M059J (cell line): Measurements from ENCODE around the gene EPB41L1. TPM values are rescaled to one million over a fixed set of nuclear protein-coding genes. Genes with fewer than 3 reads are reported as not detected.
A peak's percentile ranks its signal among the peaks of the same experiment; 100 is the strongest.

Experiments used
- DNase-seq: peaks from one replicate; pipeline ENCODE4 v3.0.0-alpha.2; 2012; ENCODE audit warnings: low read depth
- total RNA-seq: library from RNA; depleted of rRNA; stranded (reverse); fragments of >200 nt; shearing (Covaris generic); gene quantifications from 2 replicates; pipeline ENCODE4 v1.2.3, GENCODE V29; 2014

EPB41L1 gene
- total RNA-seq, 1 experiment from 2014 or later: 20.1 TPM

- DNase-seq: no peak
Measured at GRCh38 chr20:36155629-36155971, 1.1 kb downstream of the EPB41L1 start.

GRCh38 chr20:36155991-36156390 is 1.5 kb downstream of the EPB41L1 start:
- no peak for DNase-seq

DNA sequence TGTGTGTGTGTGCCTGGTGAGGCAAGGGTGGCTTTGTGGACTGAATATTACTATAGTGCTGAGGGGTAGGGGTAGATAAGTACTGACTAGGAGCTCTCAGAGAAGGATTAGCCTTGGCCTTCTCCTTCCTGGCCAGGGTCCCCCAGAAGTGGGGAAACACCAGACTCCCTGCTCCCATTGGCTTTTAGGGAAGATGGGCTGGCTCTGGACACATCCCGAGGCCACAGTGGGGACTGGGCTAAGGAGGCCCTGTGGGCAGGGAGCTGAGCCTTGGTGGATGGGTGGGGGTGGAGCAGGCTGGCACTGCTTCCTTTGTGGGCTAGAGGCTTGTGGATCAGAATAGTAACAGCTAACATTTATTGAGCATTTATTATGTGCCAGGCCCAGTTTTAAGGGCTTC is 3.1 kb downstream of the EPB41L1 start:
- no peak for DNase-seq

- no peak for DNase-seq
Measured at GRCh38 chr20:36158160-36158741, 3.7 kb downstream of the EPB41L1 start.

GRCh38 chr20:36159833-36160232 is 5.3 kb downstream of the EPB41L1 start:
- no peak for DNase-seq

- peak; percentile 28 for DNase-seq
Measured at GRCh38 chr20:36162272-36162966, 7.9 kb downstream of the EPB41L1 start.

GRCh38 chr20:36167902-36168503 is 13.5 kb downstream of the EPB41L1 start:
- peak; percentile 59 for DNase-seq

DNA sequence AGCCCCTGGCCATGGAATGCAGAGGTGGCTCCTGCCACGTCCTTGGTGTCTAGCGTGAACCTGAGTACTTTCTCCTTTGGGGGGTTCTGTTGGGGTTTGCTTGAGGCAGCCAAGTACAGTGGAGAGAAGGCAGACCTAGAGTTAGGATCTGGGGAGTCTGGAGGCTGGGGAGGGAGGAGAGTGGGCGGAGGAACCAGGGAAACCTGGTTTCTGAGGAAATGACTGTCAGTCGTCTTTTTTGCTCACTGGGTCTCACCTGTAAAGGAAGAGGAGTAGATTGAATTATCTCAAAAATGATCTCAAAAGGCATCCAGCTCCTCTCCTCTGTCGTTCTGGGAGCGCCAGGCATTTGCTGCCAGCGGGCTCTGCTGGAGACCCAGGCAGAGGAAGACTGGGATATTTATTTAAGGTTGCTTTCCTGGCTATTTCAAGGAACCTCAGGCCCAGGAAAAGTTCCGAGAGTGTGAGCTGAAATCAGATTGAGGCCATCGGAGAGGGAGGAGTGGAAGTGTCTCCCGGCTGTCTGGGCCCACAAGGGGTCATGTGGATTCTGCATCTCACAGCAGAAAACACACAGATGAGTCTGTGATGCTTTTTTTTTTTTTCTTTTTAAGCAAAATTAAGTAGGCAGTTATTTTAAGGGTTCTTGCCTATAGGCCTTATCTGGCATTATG is 16.1 kb downstream of the EPB41L1 start:
- DNase-seq: no peak

GRCh38 chr20:36173451-36173933 is 19.0 kb downstream of the EPB41L1 start:
- peak; percentile 27 for DNase-seq

GRCh38 chr20:36175016-36175415 is 20.5 kb downstream of the EPB41L1 start:
- DNase-seq: peak; percentile 52

GRCh38 chr20:36175475-36175995 is 21.0 kb downstream of the EPB41L1 start:
- no peak for DNase-seq

- no peak for DNase-seq
Measured at GRCh38 chr20:36177716-36178115, 23.2 kb downstream of the EPB41L1 start.

GRCh38 chr20:36179170-36179945 is 24.8 kb downstream of the EPB41L1 start:
- no peak for DNase-seq

GRCh38 chr20:36180323-36180722 is 25.8 kb downstream of the EPB41L1 start:
- DNase-seq: no peak

DNA sequence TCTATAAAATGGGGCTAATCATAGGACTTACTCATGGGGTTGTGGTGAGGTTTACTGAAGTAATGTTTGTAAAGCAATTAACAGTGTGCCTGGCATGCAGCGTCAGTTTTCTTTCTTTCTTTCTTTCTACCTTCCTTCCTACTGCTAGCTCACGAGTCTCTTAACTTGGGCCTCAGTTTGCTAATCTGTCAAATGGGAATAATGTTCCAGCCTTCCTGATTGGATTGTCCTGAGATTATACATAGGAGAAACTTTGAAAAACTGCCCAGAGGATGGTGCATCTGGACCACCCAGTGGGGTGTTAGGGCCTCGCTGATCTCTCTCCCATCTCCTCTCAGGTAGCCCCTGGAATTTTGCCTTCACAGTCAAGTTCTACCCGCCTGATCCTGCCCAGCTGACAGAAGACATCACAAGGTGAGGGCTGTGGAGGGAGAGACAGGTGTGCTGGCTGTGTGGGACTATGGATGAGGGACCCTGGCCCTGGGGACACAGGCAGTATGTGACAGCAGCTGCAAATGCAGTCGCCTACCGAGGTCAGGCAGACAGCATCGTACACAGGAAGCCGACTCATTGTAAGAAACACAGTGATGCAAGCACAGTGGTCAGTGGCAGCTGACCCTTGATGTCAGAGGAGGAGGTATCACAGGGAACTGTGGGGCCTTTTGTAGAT is 27.5 kb downstream of the EPB41L1 start:
- peak; percentile 66 for DNase-seq

DNA sequence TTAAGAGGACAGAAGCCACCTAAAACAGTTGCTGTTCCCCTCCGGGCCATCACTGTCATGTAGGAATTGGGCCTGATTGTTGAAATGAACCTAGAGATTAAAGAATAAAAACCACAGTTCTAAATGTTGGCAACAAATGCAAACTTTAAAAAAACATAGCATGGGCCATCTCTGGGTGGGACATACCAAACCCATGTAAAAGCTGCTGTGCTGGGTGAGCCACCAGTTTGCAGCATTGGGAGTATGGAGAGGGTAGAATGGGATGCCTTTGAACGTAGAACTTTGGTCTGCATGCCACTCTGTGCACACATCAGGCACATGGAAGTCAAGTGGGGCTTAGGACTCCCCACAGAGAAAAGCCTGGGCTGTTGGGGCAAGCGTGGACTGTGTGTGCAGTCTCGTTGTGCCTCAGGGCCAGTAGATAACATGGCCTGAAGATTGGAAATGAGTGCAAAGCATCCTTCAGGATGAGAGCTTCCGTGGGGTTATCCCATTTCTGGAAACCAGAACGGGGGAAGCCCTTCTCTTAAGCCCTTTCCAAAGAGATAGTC is 28.1 kb downstream of the EPB41L1 start:
- DNase-seq: no peak

DNA sequence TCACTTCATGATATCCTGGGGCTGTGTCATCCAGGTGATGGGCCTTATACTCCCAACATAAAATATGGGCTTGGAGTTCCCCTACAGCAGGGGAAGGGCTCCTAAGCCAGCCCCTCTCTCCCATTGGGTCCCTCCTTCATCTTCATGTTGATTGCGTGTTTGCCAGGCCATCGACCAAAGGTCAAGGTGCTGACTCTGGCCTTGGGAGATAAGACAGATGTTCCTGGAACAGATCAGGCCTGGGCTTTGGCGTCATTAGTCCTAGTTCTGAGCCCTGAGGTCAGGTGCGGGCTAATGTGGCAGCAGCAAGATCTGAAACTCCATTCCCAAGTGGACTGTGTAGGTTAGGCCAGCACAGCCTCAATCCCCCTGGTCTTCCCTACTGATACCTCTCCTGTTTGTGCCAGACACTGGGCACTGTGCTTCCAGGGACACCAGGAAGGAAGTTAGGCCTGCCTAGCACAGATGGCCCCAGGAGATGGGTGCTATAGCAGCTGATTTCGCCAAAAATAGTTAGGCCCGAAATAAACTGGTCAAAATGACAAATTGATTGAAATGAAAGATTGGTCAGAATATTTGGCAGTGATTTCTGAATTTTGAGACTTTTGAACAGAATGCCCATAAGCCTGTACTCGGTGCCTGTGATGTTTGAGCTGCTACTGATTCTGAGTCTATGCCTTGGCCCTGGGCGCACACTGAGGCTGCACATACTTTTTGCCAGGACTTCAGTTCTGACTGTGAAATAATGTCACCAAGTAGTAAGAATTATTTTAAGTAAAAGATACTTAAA is 28.8 kb downstream of the EPB41L1 start:
- no peak for DNase-seq

DNA sequence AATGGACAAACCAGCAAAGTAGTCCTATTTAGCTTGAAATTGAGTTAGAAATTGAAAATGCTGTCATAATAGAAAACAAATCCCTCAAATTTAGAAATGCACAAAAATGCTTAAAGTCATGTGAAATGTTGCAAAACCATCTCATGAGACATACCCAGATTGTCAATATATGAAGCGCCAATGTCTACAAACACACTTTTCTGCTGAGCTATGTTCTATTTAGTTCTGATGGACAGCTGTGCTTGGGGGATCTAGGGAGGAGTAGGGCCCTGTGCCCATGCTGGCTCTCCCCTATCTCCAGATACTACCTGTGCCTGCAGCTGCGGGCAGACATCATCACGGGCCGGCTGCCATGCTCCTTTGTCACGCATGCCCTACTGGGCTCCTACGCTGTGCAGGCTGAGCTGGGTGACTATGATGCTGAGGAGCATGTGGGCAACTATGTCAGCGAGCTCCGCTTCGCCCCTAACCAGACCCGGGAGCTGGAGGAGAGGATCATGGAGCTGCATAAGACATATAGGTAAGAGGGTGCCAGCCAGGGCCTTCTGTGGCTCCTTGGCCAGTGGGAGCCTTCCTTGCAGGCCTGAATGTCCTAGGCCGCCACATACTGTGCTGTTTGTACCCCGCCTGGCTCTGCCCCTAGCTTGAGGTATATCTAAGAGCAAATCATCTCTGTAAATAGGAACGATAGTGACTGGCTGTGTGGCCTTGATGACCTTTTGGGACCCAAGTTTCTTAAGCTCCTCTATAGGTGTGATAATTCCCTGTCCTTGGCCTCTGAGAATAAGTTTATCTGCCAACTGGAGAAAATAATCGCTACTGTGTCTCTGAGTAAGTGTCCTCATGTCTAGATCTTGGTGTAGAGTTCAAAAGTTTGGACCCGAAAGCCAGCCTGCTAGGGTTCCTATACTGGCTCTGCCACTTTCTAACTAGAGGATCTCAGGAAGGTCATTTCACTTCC is 30.6 kb downstream of the EPB41L1 start:
- no peak for DNase-seq
